ENCODE results near the gene SMIM28. TPM values are rescaled to one million over a fixed set of nuclear protein-coding genes. Genes with fewer than 3 reads are reported as not detected.
"Not testable (repeated sequence)": the region's sequence is repeated elsewhere in the genome, so short reads cannot be mapped to it uniquely, and the experiment has no call there.

SMIM28 gene
- polyA plus RNA-seq, 1 donor, result 9.6 TPM

- DNase-seq, result no peak
- WGBS (ENCODE audit: insufficient coverage, low lambda C conversion rate), result no CpG with 5 or more reads among the region's 1 CpG
- no peaks in the 10 kb centered on the region for H3K9me3 ChIP-seq (ENCODE audit: control insufficient read depth, low read depth, low read length)
- no peaks in the 10 kb centered on the region for H3K27me3 ChIP-seq (ENCODE audit: control insufficient read depth, insufficient read depth, low read length)
- no peaks in the 10 kb centered on the region for H3K4me1 ChIP-seq (ENCODE audit: control insufficient read depth, insufficient read depth, low read length)
- H3K27ac ChIP-seq (ENCODE audit: low read length), result no peak overlapping the region
- H3K4me3 ChIP-seq (ENCODE audit: low read length), result no peak overlapping the region
- peaks cover 2% of the 10 kb centered on the region for H3K36me3 ChIP-seq (ENCODE audit: control insufficient read depth, insufficient read depth, low read length)
These were observed 36.5 kb upstream of the SMIM28 start for GRCh38 chr6:138341176-138341575.

GRCh38 chr6:138343112-138343511 is 34.6 kb upstream of the SMIM28 start:
- H3K9me3 ChIP-seq (ENCODE audit: control insufficient read depth, low read depth, low read length), result no peaks in the 10 kb centered on the region
- H3K27me3 ChIP-seq (ENCODE audit: control insufficient read depth, insufficient read depth, low read length), result no peaks in the 10 kb centered on the region
- no peak overlapping the region for H3K4me3 ChIP-seq (ENCODE audit: low read length)
- no peaks in the 10 kb centered on the region for H3K4me1 ChIP-seq (ENCODE audit: control insufficient read depth, insufficient read depth, low read length)
- no peak for DNase-seq
- no peaks in the 10 kb centered on the region for H3K36me3 ChIP-seq (ENCODE audit: control insufficient read depth, insufficient read depth, low read length)
- no peak overlapping the region for H3K27ac ChIP-seq (ENCODE audit: low read length)

- Histone ChIP-seq H3K4me3 (ENCODE audit: low read length) (no peak overlapping the region), H3K27me3 (ENCODE audit: control insufficient read depth, insufficient read depth, low read length) (no peaks in the 10 kb centered on the region), H3K36me3 (ENCODE audit: control insufficient read depth, insufficient read depth, low read length) (no peaks in the 10 kb centered on the region), H3K9me3 (ENCODE audit: control insufficient read depth, low read depth, low read length) (no peaks in the 10 kb centered on the region), H3K27ac (ENCODE audit: low read length) (no peak overlapping the region), H3K4me1 (ENCODE audit: control insufficient read depth, insufficient read depth, low read length) (no peaks in the 10 kb centered on the region)
- WGBS (ENCODE audit: insufficient coverage, low lambda C conversion rate), result no CpG with 5 or more reads among the region's 2 CpGs
- no peak for DNase-seq
These were observed 32.0 kb upstream of the SMIM28 start for GRCh38 chr6:138345565-138346285.

- no peaks in the 10 kb centered on the region for H3K4me1 ChIP-seq (ENCODE audit: control insufficient read depth, insufficient read depth, low read length)
- DNase-seq, result no peak
- H3K36me3 ChIP-seq (ENCODE audit: control insufficient read depth, insufficient read depth, low read length), result no peaks in the 10 kb centered on the region
- no peak overlapping the region for H3K27ac ChIP-seq (ENCODE audit: low read length)
- no peaks in the 10 kb centered on the region for H3K27me3 ChIP-seq (ENCODE audit: control insufficient read depth, insufficient read depth, low read length)
- no peak overlapping the region for H3K4me3 ChIP-seq (ENCODE audit: low read length)
- 67% methylated on average over 1 of the region's 2 CpGs for WGBS (ENCODE audit: insufficient coverage, low lambda C conversion rate)
- no peaks in the 10 kb centered on the region for H3K9me3 ChIP-seq (ENCODE audit: control insufficient read depth, low read depth, low read length)
These were observed 31.2 kb upstream of the SMIM28 start for GRCh38 chr6:138346302-138347195.

GRCh38 chr6:138347864-138348263 is 29.8 kb upstream of the SMIM28 start:
- DNase-seq, result no peak
- no peaks in the 10 kb centered on the region for H3K4me1 ChIP-seq (ENCODE audit: control insufficient read depth, insufficient read depth, low read length)
- no CpG with 5 or more reads among the region's 2 CpGs for WGBS (ENCODE audit: insufficient coverage, low lambda C conversion rate)
- no peaks in the 10 kb centered on the region for H3K36me3 ChIP-seq (ENCODE audit: control insufficient read depth, insufficient read depth, low read length)
- H3K4me3 ChIP-seq (ENCODE audit: low read length), result no peak overlapping the region
- H3K27me3 ChIP-seq (ENCODE audit: control insufficient read depth, insufficient read depth, low read length), result no peaks in the 10 kb centered on the region
- no peak overlapping the region for H3K27ac ChIP-seq (ENCODE audit: low read length)
- no peaks in the 10 kb centered on the region for H3K9me3 ChIP-seq (ENCODE audit: control insufficient read depth, low read depth, low read length)

GRCh38 chr6:138349891-138350290 is 27.8 kb upstream of the SMIM28 start:
- H3K9me3 ChIP-seq (ENCODE audit: control insufficient read depth, low read depth, low read length), result no peaks in the 10 kb centered on the region
- H3K4me1 ChIP-seq (ENCODE audit: control insufficient read depth, insufficient read depth, low read length), result no peaks in the 10 kb centered on the region
- no peaks in the 10 kb centered on the region for H3K36me3 ChIP-seq (ENCODE audit: control insufficient read depth, insufficient read depth, low read length)
- WGBS (ENCODE audit: insufficient coverage, low lambda C conversion rate), result 100% methylated on average over 1 of the region's 3 CpGs
- H3K27me3 ChIP-seq (ENCODE audit: control insufficient read depth, insufficient read depth, low read length), result no peaks in the 10 kb centered on the region
- H3K27ac ChIP-seq (ENCODE audit: low read length), result no peak overlapping the region
- no peak overlapping the region for H3K4me3 ChIP-seq (ENCODE audit: low read length)
- DNase-seq, result no peak

- no peaks in the 10 kb centered on the region for H3K36me3 ChIP-seq (ENCODE audit: control insufficient read depth, insufficient read depth, low read length)
- H3K4me3 ChIP-seq (ENCODE audit: low read length), result no peak overlapping the region
- no peak overlapping the region for H3K27ac ChIP-seq (ENCODE audit: low read length)
- 100% methylated on average over 1 of the region's 1 CpG for WGBS (ENCODE audit: insufficient coverage, low lambda C conversion rate)
- no peaks in the 10 kb centered on the region for H3K4me1 ChIP-seq (ENCODE audit: control insufficient read depth, insufficient read depth, low read length)
- H3K9me3 ChIP-seq (ENCODE audit: control insufficient read depth, low read depth, low read length), result no peaks in the 10 kb centered on the region
- no peaks in the 10 kb centered on the region for H3K27me3 ChIP-seq (ENCODE audit: control insufficient read depth, insufficient read depth, low read length)
- DNase-seq, result no peak
These were observed 19.8 kb upstream of the SMIM28 start for GRCh38 chr6:138357928-138358327.

- DNase-seq; H3K27ac ChIP-seq (ENCODE audit: low read length); H3K4me1 ChIP-seq (ENCODE audit: control insufficient read depth, insufficient read depth, low read length); H3K9me3 ChIP-seq (ENCODE audit: control insufficient read depth, low read depth, low read length); H3K36me3 ChIP-seq (ENCODE audit: control insufficient read depth, insufficient read depth, low read length); H3K4me3 ChIP-seq (ENCODE audit: low read length); H3K27me3 ChIP-seq (ENCODE audit: control insufficient read depth, insufficient read depth, low read length): not testable (repeated sequence)
- no CpG with 5 or more reads among the region's 8 CpGs for WGBS (ENCODE audit: insufficient coverage, low lambda C conversion rate)
These were observed 9.0 kb upstream of the SMIM28 start for GRCh38 chr6:138368684-138369083.

- 80% methylated on average over 2 of the region's 9 CpGs for WGBS (ENCODE audit: insufficient coverage, low lambda C conversion rate)
- Histone ChIP-seq H3K36me3 (ENCODE audit: control insufficient read depth, insufficient read depth, low read length) (no peaks in the 10 kb centered on the region), H3K4me1 (ENCODE audit: control insufficient read depth, insufficient read depth, low read length) (peaks cover 3% of the 10 kb centered on the region), H3K9me3 (ENCODE audit: control insufficient read depth, low read depth, low read length) (no peaks in the 10 kb centered on the region), H3K4me3 (ENCODE audit: low read length) (no peak overlapping the region), H3K27me3 (ENCODE audit: control insufficient read depth, insufficient read depth, low read length) (no peaks in the 10 kb centered on the region), H3K27ac (ENCODE audit: low read length) (no peak overlapping the region)
- no peak for DNase-seq
These were observed 6.9 kb upstream of the SMIM28 start for GRCh38 chr6:138370631-138371451.

GRCh38 chr6:138371452-138371711 is 6.3 kb upstream of the SMIM28 start:
- Histone ChIP-seq H3K27me3 (ENCODE audit: control insufficient read depth, insufficient read depth, low read length) (no peaks in the 10 kb centered on the region), H3K4me3 (ENCODE audit: low read length) (no peak overlapping the region), H3K36me3 (ENCODE audit: control insufficient read depth, insufficient read depth, low read length) (no peaks in the 10 kb centered on the region), H3K9me3 (ENCODE audit: control insufficient read depth, low read depth, low read length) (no peaks in the 10 kb centered on the region), H3K27ac (ENCODE audit: low read length) (no peak overlapping the region), H3K4me1 (ENCODE audit: control insufficient read depth, insufficient read depth, low read length) (peaks cover 3% of the 10 kb centered on the region)
- no peak for DNase-seq
- 20% methylated on average over 1 of the region's 3 CpGs for WGBS (ENCODE audit: insufficient coverage, low lambda C conversion rate)

Measured in large intestine (tissue), 3 donors.